ENCODE measurements around the gene CEP57L1.

GRCh38 chr6:109062767-109063352 lies 32.4 kb upstream of the CEP57L1 start:
- no peak for TF ChIP-seq POLR2AphosphoS5 (IDR thresholded peaks at IDR 0.05)
- TF ChIP-seq CTCF (IDR thresholded peaks at IDR 0.05) = no peak
- no peak for TF ChIP-seq POLR2A (IDR thresholded peaks at IDR 0.05)
- no peak for TF ChIP-seq EP300 (IDR thresholded peaks at IDR 0.05)

All from upper lobe of left lung (tissue), 4 donors.